HepG2 (cell line): Measurements from ENCODE around the gene UST. TPM values are rescaled to one million over a fixed set of nuclear protein-coding genes. Genes with fewer than 3 reads are reported as not detected.
A peak's percentile ranks its signal among the peaks of the same experiment; 100 is the strongest.

ENCODE experiments used
- AHDC1 ChIP-seq: sonication (generic); formaldehyde crosslinking; IDR thresholded peaks from 2 replicates; pipeline ENCODE4 v1.5.1; 2020; ENCODE audit warnings: mild to moderate bottlenecking, missing genetic modification reagents, borderline replicate concordance
- ARID2 ChIP-seq: sonication (generic); formaldehyde crosslinking; IDR thresholded peaks from 2 replicates; pipeline ENCODE4 v1.8.1; 2022; ENCODE audit warnings: mild to moderate bottlenecking, missing genetic modification reagents, borderline replicate concordance
- CENPT ChIP-seq: sonication (generic); formaldehyde crosslinking; IDR thresholded peaks from 2 replicates; pipeline ENCODE4 v1.8.0; 2022; ENCODE audit warnings: low read depth, mild to moderate bottlenecking, moderate library complexity, missing genetic modification reagents
- ETS1 ChIP-seq: sonication (generic); formaldehyde crosslinking; IDR thresholded peaks from 2 replicates; pipeline ENCODE4 v1.4.0; 2020; ENCODE audit warnings: missing genetic modification reagents
- GLI4 ChIP-seq: sonication (generic); formaldehyde crosslinking; IDR thresholded peaks from 2 replicates; pipeline ENCODE4 v1.5.1; 2020; ENCODE audit warnings: missing genetic modification reagents, mild to moderate bottlenecking, moderate library complexity, borderline replicate concordance
- KDM5A ChIP-seq: fragments of 200-600 bp; sonication (generic); IDR thresholded peaks from 2 replicates; pipeline ENCODE4 v1.7.0; 2018; ENCODE audit warnings: antibody characterized with exemption, mild to moderate bottlenecking, low read length, borderline replicate concordance
- SRSF1 ChIP-seq: fragments of 200-400 bp; formaldehyde crosslinking; optimal IDR thresholded peaks from 2 replicates; pipeline ENCODE3; 2017; ENCODE audit warnings: mild to moderate bottlenecking, low read depth, low read length, moderate library complexity
- THRA ChIP-seq: sonication (generic); formaldehyde crosslinking; IDR thresholded peaks from 2 replicates; pipeline ENCODE4 v1.4.0; 2020; ENCODE audit warnings: missing genetic modification reagents, borderline replicate concordance
- XRCC5 ChIP-seq: fragments of 200-400 bp; formaldehyde crosslinking; optimal IDR thresholded peaks from 2 replicates; pipeline ENCODE3; 2017; ENCODE audit warnings: mild to moderate bottlenecking, low read length
- ZBTB10 ChIP-seq: sonication (generic); formaldehyde crosslinking; IDR thresholded peaks from 2 replicates; pipeline ENCODE4 v1.4.0; 2020; ENCODE audit warnings: missing genetic modification reagents, borderline replicate concordance
- ZBTB25 ChIP-seq: IDR thresholded peaks from 2 replicates; pipeline ENCODE4 v1.6.1; 2018; ENCODE audit warnings: missing genetic modification reagents
- ZNF329 ChIP-seq: sonication (generic); formaldehyde crosslinking; IDR thresholded peaks from 2 replicates; pipeline ENCODE4 v1.9.0; 2021; ENCODE audit warnings: low read depth, mild to moderate bottlenecking, missing genetic modification reagents
- ZNF362 ChIP-seq: sonication (generic); formaldehyde crosslinking; IDR thresholded peaks from 2 replicates; pipeline ENCODE4 v1.4.0; 2020; ENCODE audit warnings: missing genetic modification reagents, mild to moderate bottlenecking, borderline replicate concordance
- ZNF772 ChIP-seq: sonication (generic); formaldehyde crosslinking; IDR thresholded peaks from 2 replicates; pipeline ENCODE4 v1.5.0; 2020; ENCODE audit warnings: mild to moderate bottlenecking, missing genetic modification reagents
- polyA plus RNA-seq, 8 experiments: library from polyadenylated mRNA; depleted of rRNA in 3 of 8; stranded (reverse) in 7 of 8; unstranded in 1 of 8; fragments of >200 nt; fragmentation: Illumina TruSeq in 4 of 8; extraction: Trizol in 4 of 8; gene quantifications; 2 replicates each; pipeline versions ENCODE4 v1.2.1 to v1.2.3, GENCODE V29; 2011 to 2016; ENCODE audit warnings: low read depth in 4 of 8, missing spikeins in 1 of 8, mixed read lengths in 1 of 8; ENCODE audit not compliant: insufficient read depth in 1 of 8
- total RNA-seq, 5 experiments: library from RNA; depleted of rRNA; stranded (reverse); fragments of >200 nt; fragmentation: Illumina TruSeq; extraction: Trizol; gene quantifications; 2 replicates each; pipeline ENCODE4 v1.2.3, GENCODE V29; 2016; ENCODE audit warnings: low read depth in 1 of 5

The UST gene
- total and polyA plus RNA-seq, 2 of the 13 experiments (the other 11 are each of a cell fraction or from before 2014, with no cell fraction given) = 0.27 TPM; not detected in 1

- TF ChIP-seq ZNF362 (CRISPR knock-in tag) = no peak
- peak; percentile 35; the same call in 1 of the 2 replicates for TF ChIP-seq KDM5A
- no peak for TF ChIP-seq ZNF772
- no peak for TF ChIP-seq ZNF329
- no peak for TF ChIP-seq SRSF1
- TF ChIP-seq GLI4 (CRISPR knock-in tag) = 0 out of 2 replicates have a peak, but pooled peaks have one; percentile 32
- no peak for TF ChIP-seq ARID2
- no peak for TF ChIP-seq XRCC5
- TF ChIP-seq AHDC1 (CRISPR knock-in tag) = no peak
- no peak; the same call in 1 of the 2 replicates for TF ChIP-seq ZBTB25 (CRISPR knock-in tag)
- TF ChIP-seq ETS1 (CRISPR knock-in tag) = no peak
- TF ChIP-seq ZBTB10 = no peak
- peak; percentile 64; the same call in 1 of the 2 replicates for TF ChIP-seq THRA (CRISPR knock-in tag)
- TF ChIP-seq CENPT = no peak
These were observed 282.1 kb downstream of the UST start (continued) for GRCh38 chr6:149028767-149029405.
